Measurements from ENCODE around the gene PRICKLE2.
A peak's percentile ranks its signal among the peaks of the same experiment; 100 is the strongest.

Gene PRICKLE2

GRCh38 chr3:64253689-64254088 lies 28.4 kb upstream of the PRICKLE2 start:
- DNase-seq, result no peak

- no peak for DNase-seq
Measured at GRCh38 chr3:64251019-64251418, 25.8 kb upstream of the PRICKLE2 start.

- no peak for DNase-seq
Measured at GRCh38 chr3:64247991-64248646, 22.9 kb upstream of the PRICKLE2 start.

- DNase-seq, result no peak
Measured at GRCh38 chr3:64244011-64244942, 19.0 kb upstream of the PRICKLE2 start.

- no peak for DNase-seq
Measured at GRCh38 chr3:64242435-64242834, 17.2 kb upstream of the PRICKLE2 start.

GRCh38 chr3:64240959-64241358 lies 15.7 kb upstream of the PRICKLE2 start:
- DNase-seq, result no peak

GRCh38 chr3:64240396-64240795 lies 15.1 kb upstream of the PRICKLE2 start:
- no peak for DNase-seq

GRCh38 chr3:64239841-64240240 lies 14.6 kb upstream of the PRICKLE2 start:
- DNase-seq, result no peak

GRCh38 chr3:64238971-64239667 lies 13.9 kb upstream of the PRICKLE2 start:
- DNase-seq, result peak in 1 of 14 donors; percentile 42

GRCh38 chr3:64237083-64237482 lies 11.8 kb upstream of the PRICKLE2 start:
- no peak for DNase-seq

- no peak for DNase-seq
Measured at GRCh38 chr3:64235605-64236004, 10.3 kb upstream of the PRICKLE2 start.

- no peak for DNase-seq
Measured at GRCh38 chr3:64234571-64234970, 9.3 kb upstream of the PRICKLE2 start.

GRCh38 chr3:64232821-64233220 lies 7.6 kb upstream of the PRICKLE2 start:
- no peak for DNase-seq

- DNase-seq, result no peak
Measured at GRCh38 chr3:64229903-64230302, 4.6 kb upstream of the PRICKLE2 start.

- no peak for DNase-seq
Measured at GRCh38 chr3:64228110-64228509, 2.8 kb upstream of the PRICKLE2 start.

- no peak for DNase-seq
Measured at GRCh38 chr3:64226730-64227129, 1.5 kb upstream of the PRICKLE2 start.

- no peak for DNase-seq
Measured at GRCh38 chr3:64225695-64226499, 631 bp upstream of the PRICKLE2 start.

- peak in 3 of 14 donors; percentile 27 to 44 (median 31) for DNase-seq
Measured at GRCh38 chr3:64223791-64224745, 1.2 kb downstream of the PRICKLE2 start.

GRCh38 chr3:64222501-64223111 lies 2.7 kb downstream of the PRICKLE2 start:
- no peak for DNase-seq

GRCh38 chr3:64221571-64222257 lies 3.6 kb downstream of the PRICKLE2 start:
- no peak for DNase-seq

Measured in C1 segment of cervical spinal cord (tissue), 14 donors.